Measurements from ENCODE around the gene KCNIP1. TPM values are rescaled to one million over a fixed set of nuclear protein-coding genes. Genes with fewer than 3 reads are reported as not detected.

Gene KCNIP1
- total and polyA plus RNA-seq, 2 of the 13 experiments (the other 11 are each of a cell fraction or from before 2014, with no cell fraction given), result not detected

DNA sequence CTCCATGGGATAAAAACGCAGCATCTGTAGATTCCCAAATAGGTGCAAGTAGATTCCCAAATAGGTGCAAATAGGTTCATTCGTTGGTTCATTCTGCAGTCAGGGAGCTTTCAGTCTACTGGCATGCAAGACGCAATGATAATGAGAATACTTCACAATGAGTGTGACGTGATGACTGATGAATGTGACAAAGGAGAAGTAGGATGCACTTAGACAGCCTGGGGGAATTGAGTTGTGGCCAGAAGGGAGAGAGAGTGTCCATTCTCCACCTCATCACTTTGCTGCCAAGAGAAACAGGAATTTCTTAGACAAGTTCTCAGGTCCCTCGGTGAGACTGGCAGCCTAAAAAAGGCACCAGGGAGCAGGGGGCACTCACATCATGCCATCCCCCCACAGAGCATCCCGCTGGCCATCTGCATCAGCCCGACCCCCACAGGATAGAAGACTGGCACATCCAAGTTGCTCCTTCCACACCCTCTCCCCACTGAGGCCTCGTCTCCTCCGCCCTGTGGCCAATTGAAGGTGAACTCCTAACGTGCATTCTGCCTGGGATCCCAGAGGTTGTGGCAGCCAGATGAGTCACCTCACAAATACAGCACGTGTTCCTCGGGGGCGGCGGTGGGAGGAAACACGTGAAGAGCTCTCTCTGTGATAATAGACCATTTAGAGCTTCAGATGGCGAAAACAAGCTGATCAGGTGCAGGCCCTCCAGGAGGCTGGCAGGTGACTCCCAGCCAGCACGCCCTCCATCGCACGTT lies 19.9 kb upstream of the KCNIP1 start (continued):
- TF ChIP-seq, protein P1, sequence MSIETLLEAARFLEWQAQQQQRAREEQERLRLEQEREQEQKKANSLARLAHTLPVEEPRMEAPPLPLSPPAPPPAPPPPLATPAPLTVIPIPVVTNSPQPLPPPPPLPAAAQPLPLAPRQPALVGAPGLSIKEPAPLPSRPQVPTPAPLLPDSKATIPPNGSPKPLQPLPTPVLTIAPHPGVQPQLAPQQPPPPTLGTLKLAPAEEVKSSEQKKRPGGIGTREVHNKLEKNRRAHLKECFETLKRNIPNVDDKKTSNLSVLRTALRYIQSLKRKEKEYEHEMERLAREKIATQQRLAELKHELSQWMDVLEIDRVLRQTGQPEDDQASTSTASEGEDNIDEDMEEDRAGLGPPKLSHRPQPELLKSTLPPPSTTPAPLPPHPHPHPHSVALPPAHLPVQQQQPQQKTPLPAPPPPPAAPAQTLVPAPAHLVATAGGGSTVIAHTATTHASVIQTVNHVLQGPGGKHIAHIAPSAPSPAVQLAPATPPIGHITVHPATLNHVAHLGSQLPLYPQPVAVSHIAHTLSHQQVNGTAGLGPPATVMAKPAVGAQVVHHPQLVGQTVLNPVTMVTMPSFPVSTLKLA (IDR thresholded peaks at IDR 0.05), result 0 out of 2 replicates have a peak, but pooled peaks have one; percentile 32
- TF ChIP-seq BHLHE40 (IDR thresholded peaks at IDR 0.05; ENCODE audit: low read length), result 0 out of 2 replicates have a peak, but pooled peaks have one; percentile 37
- no peak for TF ChIP-seq EED (CRISPR knock-in tag; IDR thresholded peaks at IDR 0.05)
- no peak for TF ChIP-seq SAP130 (CRISPR knock-in tag; IDR thresholded peaks at IDR 0.05; ENCODE audit: low read depth)
- TF ChIP-seq ZSCAN20 (CRISPR knock-in tag; IDR thresholded peaks at IDR 0.05; ENCODE audit: borderline replicate concordance), result no peak
- no peak for TF ChIP-seq FOXP1 (IDR thresholded peaks at IDR 0.05)
- no peak for TF ChIP-seq FOXP1 (CRISPR knock-in tag; IDR thresholded peaks at IDR 0.05)
- no peak for TF ChIP-seq RNF2 (conservative IDR thresholded peaks at IDR 0.05; ENCODE audit: low read depth)
- TF ChIP-seq MAFK (conservative IDR thresholded peaks at IDR 0.05 in 1 of 2, IDR thresholded peaks at IDR 0.05 in 1 of 2; ENCODE audit: low read length in 2 of 2), result no peak
- no peak for TF ChIP-seq CBX5 (CRISPR knock-in tag; IDR thresholded peaks at IDR 0.05; ENCODE audit: borderline replicate concordance)

DNA sequence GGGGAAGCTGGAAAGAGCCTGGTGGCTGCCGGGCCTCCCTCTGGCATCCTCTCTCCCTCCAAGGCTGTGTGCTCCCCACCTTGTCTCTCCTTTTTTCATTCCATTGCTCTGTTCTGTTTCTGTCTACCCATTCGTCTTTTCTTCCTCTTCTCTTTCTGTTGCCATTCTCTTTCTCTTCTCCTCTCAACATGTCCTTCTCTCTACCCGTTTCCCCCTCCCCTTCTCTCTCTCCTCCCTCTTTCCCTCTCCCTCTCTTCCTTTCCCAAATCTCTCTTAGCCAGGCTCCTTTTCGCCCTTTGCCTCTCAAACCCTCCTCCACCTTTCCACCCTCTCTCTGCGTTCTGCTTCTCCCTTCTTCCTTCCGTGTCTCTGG lies 19.4 kb upstream of the KCNIP1 start:
- WGBS (ENCODE audit: low lambda C conversion rate), result 36% methylated on average over 6 of the region's 6 CpGs
- no peak for DNase-seq (ENCODE audit: low spot score)
- Histone ChIP-seq H3K4me2 (ENCODE audit: low read depth, low read length) (no peak overlapping the region), H3K27me3 (ENCODE audit: control insufficient read depth in 1 of 2, insufficient read depth in 2 of 2, low read length in 2 of 2) (peaks cover 1 to 9% of the 10 kb centered on the region in 2 experiments; a peak in 1 of 5 replicates), H3K4me3 (replicated peaks in 1 of 3; ENCODE audit: insufficient read depth in 1 of 3, low read depth in 2 of 3, low read length in 3 of 3) (no peak overlapping the region), H3K9ac (ENCODE audit: insufficient read depth, low read depth, low read length) (no peak overlapping the region), H2AFZ (ENCODE audit: low read length) (no peak overlapping the region), H3K27ac (ENCODE audit: extremely low read length, insufficient read depth, low read length) (no peak overlapping the region), H3K36me3 (replicated peaks in 1 of 2; ENCODE audit: control insufficient read depth in 1 of 2, insufficient read depth in 2 of 2, low read length in 2 of 2) (no peaks in the 10 kb centered on the region), H3K79me2 (ENCODE audit: insufficient read depth, low read length) (no peaks in the 10 kb centered on the region), H3K9me3 (ENCODE audit: low read length) (no peaks in the 10 kb centered on the region), H3K4me1 (ENCODE audit: insufficient read depth, low read length) (no peaks in the 10 kb centered on the region), H4K20me1 (ENCODE audit: insufficient read depth, low read length) (no peaks in the 10 kb centered on the region)
- intact Hi-C loops (cut with micrococcal nuclease; ENCODE audit: unreplicated experiment), result no loop called here
- CTCF ChIA-PET (ENCODE audit: low intra/inter-chr PET ratio, low total read pairs), result no interaction called here
- in situ Hi-C loops (cut with HindIII; ENCODE audit: extremely low pct_ligation_motif_present, low pct_unique_long_range_greater_than_20kb), result no loop called here
- no peak for FAIRE-seq
- POLR2A ChIA-PET, result no interaction called here
- ATAC-seq, result no peak
- BruUV-seq (replicated peaks), result no TSS peak
- TF ChIP-seq, protein P2, sequence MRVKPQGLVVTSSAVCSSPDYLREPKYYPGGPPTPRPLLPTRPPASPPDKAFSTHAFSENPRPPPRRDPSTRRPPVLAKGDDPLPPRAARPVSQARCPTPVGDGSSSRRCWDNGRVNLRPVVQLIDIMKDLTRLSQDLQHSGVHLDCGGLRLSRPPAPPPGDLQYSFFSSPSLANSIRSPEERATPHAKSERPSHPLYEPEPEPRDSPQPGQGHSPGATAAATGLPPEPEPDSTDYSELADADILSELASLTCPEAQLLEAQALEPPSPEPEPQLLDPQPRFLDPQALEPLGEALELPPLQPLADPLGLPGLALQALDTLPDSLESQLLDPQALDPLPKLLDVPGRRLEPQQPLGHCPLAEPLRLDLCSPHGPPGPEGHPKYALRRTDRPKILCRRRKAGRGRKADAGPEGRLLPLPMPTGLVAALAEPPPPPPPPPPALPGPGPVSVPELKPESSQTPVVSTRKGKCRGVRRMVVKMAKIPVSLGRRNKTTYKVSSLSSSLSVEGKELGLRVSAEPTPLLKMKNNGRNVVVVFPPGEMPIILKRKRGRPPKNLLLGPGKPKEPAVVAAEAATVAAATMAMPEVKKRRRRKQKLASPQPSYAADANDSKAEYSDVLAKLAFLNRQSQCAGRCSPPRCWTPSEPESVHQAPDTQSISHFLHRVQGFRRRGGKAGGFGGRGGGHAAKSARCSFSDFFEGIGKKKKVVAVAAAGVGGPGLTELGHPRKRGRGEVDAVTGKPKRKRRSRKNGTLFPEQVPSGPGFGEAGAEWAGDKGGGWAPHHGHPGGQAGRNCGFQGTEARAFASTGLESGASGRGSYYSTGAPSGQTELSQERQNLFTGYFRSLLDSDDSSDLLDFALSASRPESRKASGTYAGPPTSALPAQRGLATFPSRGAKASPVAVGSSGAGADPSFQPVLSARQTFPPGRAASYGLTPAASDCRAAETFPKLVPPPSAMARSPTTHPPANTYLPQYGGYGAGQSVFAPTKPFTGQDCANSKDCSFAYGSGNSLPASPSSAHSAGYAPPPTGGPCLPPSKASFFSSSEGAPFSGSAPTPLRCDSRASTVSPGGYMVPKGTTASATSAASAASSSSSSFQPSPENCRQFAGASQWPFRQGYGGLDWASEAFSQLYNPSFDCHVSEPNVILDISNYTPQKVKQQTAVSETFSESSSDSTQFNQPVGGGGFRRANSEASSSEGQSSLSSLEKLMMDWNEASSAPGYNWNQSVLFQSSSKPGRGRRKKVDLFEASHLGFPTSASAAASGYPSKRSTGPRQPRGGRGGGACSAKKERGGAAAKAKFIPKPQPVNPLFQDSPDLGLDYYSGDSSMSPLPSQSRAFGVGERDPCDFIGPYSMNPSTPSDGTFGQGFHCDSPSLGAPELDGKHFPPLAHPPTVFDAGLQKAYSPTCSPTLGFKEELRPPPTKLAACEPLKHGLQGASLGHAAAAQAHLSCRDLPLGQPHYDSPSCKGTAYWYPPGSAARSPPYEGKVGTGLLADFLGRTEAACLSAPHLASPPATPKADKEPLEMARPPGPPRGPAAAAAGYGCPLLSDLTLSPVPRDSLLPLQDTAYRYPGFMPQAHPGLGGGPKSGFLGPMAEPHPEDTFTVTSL (CRISPR knock-in tag; IDR thresholded peaks at IDR 0.05; ENCODE audit: borderline replicate concordance), result no peak
- no peak for TF ChIP-seq YEATS4 (CRISPR knock-in tag; IDR thresholded peaks at IDR 0.05; ENCODE audit: borderline replicate concordance)
- TF ChIP-seq, protein P3, sequence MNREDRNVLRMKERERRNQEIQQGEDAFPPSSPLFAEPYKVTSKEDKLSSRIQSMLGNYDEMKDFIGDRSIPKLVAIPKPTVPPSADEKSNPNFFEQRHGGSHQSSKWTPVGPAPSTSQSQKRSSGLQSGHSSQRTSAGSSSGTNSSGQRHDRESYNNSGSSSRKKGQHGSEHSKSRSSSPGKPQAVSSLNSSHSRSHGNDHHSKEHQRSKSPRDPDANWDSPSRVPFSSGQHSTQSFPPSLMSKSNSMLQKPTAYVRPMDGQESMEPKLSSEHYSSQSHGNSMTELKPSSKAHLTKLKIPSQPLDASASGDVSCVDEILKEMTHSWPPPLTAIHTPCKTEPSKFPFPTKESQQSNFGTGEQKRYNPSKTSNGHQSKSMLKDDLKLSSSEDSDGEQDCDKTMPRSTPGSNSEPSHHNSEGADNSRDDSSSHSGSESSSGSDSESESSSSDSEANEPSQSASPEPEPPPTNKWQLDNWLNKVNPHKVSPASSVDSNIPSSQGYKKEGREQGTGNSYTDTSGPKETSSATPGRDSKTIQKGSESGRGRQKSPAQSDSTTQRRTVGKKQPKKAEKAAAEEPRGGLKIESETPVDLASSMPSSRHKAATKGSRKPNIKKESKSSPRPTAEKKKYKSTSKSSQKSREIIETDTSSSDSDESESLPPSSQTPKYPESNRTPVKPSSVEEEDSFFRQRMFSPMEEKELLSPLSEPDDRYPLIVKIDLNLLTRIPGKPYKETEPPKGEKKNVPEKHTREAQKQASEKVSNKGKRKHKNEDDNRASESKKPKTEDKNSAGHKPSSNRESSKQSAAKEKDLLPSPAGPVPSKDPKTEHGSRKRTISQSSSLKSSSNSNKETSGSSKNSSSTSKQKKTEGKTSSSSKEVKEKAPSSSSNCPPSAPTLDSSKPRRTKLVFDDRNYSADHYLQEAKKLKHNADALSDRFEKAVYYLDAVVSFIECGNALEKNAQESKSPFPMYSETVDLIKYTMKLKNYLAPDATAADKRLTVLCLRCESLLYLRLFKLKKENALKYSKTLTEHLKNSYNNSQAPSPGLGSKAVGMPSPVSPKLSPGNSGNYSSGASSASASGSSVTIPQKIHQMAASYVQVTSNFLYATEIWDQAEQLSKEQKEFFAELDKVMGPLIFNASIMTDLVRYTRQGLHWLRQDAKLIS (CRISPR knock-in tag; IDR thresholded peaks at IDR 0.05), result no peak

Measured in HepG2 (cell line).